LNCaP clone FGC (cell line): Measurements from ENCODE around the gene TIFAB.

Experiments used
- DNase-seq: peaks from one replicate; pipeline ENCODE4 v3.0.0-alpha.2; 2011; ENCODE audit warnings: low read depth
- H3K4me3 ChIP-seq: 2 replicates; pipeline ENCODE4 v1.5.1; 2011; ENCODE audit warnings: mild to moderate bottlenecking, low read depth, low read length, control low read depth
- TF ChIP-seq, protein P1 (sequence below): IDR thresholded peaks from 2 replicates; pipeline ENCODE4 v1.5.1; 2012; ENCODE audit warnings: mild to moderate bottlenecking; ENCODE audit not compliant: control insufficient read depth, insufficient read depth; ENCODE audit errors: extremely low read depth

The TIFAB gene

DNA sequence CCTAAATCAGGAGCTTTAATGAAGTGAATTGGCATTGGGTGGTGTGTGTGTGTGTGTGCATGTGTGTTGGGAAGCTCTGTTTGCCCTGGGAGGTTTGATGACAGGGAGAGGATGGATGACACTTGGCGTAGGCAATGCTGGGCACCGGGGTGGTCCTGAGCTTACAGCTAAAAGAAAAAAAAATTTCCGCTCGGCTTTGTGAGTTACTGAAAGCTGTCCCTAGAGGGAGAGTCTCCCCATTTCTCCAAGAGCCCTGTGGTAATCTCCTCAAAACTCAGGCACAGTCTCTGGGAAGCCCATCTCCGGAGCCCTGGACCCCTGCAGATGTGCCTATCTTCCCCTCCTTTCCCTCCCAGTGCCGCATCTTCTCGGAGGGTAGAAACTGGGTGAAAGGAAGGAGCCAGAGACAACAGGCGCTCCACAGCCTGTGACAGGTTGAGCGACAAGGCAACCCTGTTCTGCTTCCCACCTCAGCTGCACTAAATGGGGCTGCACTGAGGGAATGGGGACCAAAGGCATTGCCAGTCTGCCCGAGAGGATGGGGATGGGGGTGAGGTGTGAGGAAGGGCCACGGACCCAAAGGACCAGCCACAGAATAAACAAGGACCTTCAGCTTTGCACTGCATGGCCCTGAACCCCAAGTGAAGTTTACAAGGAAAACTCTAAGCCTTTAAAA, 35.8 kb upstream of the TIFAB start:
- TF ChIP-seq, protein P1, sequence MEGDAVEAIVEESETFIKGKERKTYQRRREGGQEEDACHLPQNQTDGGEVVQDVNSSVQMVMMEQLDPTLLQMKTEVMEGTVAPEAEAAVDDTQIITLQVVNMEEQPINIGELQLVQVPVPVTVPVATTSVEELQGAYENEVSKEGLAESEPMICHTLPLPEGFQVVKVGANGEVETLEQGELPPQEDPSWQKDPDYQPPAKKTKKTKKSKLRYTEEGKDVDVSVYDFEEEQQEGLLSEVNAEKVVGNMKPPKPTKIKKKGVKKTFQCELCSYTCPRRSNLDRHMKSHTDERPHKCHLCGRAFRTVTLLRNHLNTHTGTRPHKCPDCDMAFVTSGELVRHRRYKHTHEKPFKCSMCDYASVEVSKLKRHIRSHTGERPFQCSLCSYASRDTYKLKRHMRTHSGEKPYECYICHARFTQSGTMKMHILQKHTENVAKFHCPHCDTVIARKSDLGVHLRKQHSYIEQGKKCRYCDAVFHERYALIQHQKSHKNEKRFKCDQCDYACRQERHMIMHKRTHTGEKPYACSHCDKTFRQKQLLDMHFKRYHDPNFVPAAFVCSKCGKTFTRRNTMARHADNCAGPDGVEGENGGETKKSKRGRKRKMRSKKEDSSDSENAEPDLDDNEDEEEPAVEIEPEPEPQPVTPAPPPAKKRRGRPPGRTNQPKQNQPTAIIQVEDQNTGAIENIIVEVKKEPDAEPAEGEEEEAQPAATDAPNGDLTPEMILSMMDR, result no peak
- DNase-seq, result no peak
- no peak overlapping the region for H3K4me3 ChIP-seq

DNA sequence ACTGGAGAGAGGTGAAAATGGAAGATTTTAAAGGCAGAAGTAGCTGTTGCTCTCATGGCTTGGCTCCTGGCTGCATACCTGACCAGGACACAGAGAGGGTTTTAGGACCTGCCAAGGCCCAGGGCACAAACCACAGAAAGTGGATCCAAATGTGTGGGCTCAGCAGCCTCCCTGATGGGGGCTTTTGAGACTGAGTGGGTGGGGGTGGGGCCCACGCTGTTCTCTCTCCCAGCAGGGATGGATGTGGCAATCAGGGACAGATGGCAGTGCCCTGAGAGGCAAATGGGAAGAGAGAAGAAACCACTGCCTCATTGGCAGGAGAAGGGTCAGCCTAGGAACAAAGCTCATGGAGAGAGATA, 34.9 kb upstream of the TIFAB start:
- H3K4me3 ChIP-seq, result no peak overlapping the region
- TF ChIP-seq, protein P1, result no peak
- DNase-seq, result no peak

DNA sequence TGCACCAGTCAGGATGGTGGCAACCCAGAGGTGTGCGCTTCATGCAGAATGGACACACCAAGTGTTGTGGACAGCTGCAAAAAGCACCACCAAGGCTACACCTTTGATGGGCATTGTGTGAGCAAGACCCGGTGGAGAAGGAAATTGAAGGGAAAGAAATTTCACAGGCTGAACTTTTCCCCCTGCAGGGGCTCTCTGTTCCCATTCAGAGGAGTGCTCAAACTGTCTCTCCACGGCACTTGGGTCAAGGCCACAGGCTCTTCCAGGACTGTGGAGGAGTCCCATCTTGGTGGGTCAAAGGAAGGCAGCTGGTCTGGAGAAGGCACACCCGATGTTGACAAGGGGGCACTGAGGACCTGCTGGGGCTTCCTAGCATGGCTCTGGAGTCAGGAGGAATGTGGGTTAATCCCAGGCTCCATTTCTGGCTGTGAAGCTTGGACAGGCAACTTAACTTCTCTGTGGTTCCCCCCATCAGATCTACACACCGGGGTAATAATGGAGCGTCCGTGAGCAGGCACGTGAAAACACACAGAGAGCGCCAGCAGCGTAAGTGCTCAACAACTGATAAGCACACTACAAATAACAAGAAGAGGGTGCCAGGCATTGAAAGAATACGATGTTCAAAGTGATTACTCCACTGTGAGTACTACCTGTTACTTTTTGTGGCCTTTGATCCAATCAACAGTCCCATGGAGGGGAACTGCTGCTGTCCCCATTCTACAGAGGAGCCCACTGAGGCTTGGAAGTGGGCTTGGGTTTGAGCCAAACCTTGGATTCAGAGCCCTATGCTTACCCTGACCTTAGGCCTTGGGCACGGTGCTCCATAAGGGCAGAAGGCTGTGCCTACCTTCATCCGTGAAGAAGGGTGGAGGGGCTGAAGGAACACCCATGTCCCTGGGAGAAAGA, 34.2 kb upstream of the TIFAB start:
- H3K4me3 ChIP-seq, result no peak overlapping the region
- TF ChIP-seq, protein P1, result no peak
- no peak for DNase-seq

DNA sequence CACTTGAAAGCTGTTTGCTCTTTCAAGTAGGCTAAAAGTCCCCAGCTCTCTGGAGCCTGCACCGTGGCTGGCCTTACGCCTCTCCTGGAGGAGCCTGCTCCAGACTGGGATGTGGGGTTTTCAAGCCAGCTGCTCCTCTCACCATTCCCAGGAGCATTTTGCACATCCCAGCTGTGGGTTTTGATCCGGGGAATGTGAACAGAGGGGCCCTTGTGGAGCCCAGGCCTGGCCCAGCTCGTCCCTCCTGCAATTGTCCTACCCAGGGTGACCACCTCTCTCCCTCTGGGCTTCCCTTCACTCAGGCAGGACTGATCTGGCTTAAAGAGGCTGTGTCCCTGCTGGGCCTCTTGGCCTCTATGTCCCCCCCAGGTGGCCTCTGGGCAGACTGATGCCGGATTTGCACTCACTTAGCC, 32.5 kb upstream of the TIFAB start:
- TF ChIP-seq, protein P1, result no peak
- H3K4me3 ChIP-seq, result no peak overlapping the region
- no peak for DNase-seq

DNA sequence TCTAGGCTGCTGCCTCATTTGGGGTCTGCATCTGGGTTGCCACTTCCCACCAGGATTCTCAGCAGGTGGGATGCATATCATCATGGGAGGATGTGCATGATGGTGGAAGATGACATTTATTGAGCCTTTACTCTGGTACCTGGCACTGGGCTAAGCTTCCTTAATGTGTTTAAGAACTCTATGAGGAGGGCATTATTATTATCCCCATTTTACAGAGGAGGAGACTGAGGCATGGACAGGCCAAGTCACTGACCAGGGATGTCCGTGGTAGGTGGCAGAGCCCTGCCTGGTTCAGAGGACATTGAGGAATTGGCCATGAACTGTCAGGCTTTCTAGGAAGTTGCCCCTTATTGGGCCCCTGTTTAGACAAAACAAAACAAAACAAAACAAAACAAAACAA, 31.1 kb upstream of the TIFAB start:
- DNase-seq, result no peak
- TF ChIP-seq, protein P1, result no peak
- no peak overlapping the region for H3K4me3 ChIP-seq

DNA sequence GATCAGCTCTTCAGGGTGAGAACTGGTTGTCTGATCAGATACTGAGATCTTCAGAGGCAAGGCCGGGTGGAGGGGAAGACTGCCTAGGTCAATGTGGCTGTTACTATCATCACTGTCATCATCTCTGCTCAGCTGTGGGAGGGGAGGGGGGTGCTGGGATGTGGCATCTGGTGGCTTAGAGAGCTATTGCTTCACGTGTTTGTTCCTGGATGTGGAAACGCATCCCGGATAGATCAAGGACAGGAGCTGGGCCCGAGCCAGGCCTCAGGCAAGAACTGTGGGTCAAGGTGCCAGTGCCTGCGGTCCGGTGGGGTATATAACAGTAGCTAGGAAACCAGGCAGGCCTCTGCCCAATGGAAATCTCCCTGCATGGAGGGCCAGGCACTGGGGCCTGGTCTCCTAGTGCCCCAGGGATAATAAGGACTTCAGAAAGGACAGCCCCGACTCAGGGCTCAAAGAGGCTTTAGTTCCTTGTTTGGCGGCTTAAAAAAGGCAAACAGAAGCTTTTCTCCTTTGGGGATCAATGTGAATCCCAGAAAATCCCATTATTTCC, 30.3 kb upstream of the TIFAB start:
- no peak overlapping the region for H3K4me3 ChIP-seq
- TF ChIP-seq, protein P1, result no peak
- DNase-seq, result no peak
